AML-193 (cell line): Measurements from ENCODE around the gene GNG7.

Experiments used
- DNase-seq, 2 experiments: peaks; one replicate each; lab custom pipeline; 2025; lab: John Stamatoyannopoulos, UW

Gene GNG7

DNA sequence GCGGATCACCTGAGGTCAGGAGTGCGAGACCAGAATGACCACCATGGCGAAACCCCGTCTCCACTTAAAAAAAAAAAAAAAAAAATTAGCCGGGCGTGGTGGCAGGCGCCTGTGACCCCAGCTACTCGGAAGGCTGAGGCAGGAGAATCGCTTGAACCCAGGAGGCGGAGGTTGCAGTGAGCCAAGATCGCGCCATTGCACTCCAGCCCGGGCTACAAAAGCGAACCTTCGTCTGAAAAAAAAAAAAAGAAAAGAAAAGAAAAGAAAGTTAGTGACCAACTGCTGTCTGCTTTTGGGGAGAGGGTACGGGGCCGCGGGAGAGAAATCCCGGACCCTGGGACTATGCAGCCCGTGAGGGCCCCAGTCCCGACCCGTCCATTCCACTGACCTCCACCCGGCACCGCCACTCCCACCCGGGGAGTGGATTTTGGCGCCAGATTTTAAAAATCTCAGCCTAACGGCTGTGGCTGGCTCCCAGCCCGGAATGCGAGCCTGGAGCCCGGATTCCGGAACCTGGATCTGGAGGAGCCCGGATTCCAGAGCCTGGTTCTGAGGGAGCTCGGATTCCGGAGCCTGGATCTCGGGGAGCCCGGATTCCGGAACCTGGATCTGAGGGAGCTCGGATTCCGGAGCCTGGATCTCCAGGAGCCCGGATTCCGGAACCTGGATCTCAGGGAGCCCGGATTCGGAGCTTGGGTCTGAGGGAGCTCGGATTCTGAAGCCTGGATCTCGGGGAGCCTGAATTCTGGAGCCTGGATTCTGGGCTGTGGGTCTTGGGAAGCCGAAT, 239.7 kb downstream of the GNG7 start:
- no peak for DNase-seq

DNA sequence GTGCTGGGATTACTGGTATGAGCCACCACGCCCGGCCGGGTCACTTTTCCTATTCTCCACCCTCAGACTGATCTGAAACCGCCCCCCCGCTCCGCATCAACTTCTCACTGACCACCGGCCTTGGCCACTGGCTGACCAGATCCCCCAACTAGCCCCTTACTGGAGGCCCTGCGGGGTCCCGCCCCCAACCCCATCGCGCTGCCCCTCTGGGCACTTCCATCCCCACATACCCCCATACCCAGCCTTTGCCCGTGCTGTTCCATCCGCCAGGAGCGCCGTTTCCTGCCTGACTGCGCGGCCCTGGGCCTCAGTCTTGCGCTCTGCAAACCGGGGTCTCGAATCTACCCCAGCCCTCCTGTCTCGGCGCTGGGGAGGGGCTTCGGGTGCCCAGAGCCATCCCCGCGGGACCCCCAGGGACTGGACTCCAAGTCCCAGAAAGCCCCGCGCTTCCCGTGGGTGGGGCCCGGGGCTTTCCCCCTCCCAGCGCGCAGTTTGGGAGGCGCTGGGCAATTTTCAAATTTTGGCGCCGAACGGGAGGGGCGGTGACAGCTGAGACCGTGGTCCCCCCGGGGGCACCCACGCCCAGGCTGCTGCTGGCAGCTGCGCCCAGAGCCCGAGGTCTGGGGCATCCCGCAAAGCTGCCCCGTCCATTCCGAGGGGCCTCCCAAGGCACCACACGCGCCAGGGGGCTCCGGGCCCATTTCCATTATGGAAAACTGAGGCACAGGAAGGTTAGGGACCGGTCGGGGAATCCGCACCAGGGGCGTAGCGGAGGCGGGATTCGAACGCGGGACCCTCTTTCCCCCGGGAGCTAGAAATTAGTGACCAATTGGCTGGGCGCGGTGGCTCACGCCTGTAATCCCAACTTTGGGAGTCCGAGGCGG, 240.5 kb downstream of the GNG7 start:
- no peak for DNase-seq
